Measurements from ENCODE around the gene EMD. TPM values are rescaled to one million over a fixed set of nuclear protein-coding genes. Genes with fewer than 3 reads are reported as not detected.

The EMD gene
- polyA plus RNA-seq, 1 donor (not counting 4 experiments of a cell fraction or from before 2014, with no cell fraction given): 36.9 TPM

DNA sequence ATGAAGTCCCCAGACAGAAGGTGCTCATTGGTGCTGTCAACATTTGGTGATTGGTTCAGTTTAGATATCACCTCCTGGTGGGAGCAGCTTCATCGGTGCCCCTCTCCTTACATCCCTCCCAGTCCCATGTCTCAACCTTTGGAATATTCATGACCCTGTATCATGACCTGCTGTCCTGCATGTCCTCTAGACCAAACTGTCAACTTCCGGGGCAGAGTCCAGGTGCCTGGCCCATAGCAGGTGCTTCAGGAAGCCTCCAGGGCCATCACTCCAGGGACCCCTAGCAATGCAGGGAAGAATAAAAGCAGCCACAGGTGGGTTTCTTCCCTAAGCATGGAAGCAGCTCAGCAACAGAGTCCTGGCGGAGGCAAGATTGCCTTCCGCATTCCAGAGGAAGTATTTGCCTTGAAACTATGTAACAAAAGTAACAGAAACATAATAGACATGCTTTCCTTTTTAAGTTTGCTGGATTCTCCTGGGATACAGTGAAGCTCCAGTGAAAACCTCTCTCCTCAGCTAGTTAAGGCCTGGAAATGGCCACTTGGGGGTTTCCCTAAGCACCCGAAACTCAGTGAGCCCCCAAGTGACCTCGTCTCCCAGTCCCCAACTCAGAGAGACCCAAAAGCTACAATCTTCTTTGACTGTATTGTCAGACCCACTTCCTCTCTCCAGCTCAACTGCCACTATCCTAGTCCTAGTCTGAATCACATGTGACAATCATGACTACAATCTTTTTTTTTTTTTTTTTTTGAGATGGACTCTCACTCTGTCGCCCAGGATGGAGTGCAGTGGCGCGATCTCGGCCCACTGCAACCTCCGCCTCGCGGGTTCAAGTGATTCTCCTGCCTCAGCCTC, 48.0 kb downstream of the EMD start:
- H3K27me3 ChIP-seq (ENCODE audit: control insufficient read depth, extremely low read depth, insufficient read depth, low read length): no peaks in the 10 kb centered on the region
- no peak for TF ChIP-seq EZH2 (IDR thresholded peaks at IDR 0.05; ENCODE audit: low read length)
- H3K9me1 ChIP-seq (ENCODE audit: control insufficient read depth, extremely low read depth, insufficient read depth, low read length): no peaks in the 10 kb centered on the region
- H3K4me3 ChIP-seq (ENCODE audit: control insufficient read depth in 2 of 3, extremely low read depth in 1 of 3, insufficient read depth in 2 of 3, low read depth in 1 of 3, low read length in 3 of 3): no peak overlapping the region
- H2AFZ ChIP-seq (ENCODE audit: control insufficient read depth, low read length): no peak overlapping the region
- no peak overlapping the region for H3K9ac ChIP-seq (ENCODE audit: control insufficient read depth, extremely low read depth, insufficient read depth, low read length)
- no peak overlapping the region for H3K27ac ChIP-seq (ENCODE audit: control insufficient read depth, insufficient read depth, low read length)
- dilution Hi-C loops (cut with MboI; ENCODE audit: extremely low pct_ligation_motif_present, low sequenced_read_pairs): no loop called here
- H4K20me1 ChIP-seq (ENCODE audit: control insufficient read depth, extremely low read depth, insufficient read depth, low read length): no peaks in the 10 kb centered on the region
- DNase-seq (ENCODE audit: low read depth, low spot score) (no peak), FAIRE-seq (no peak)
- H3K36me3 ChIP-seq (ENCODE audit: control insufficient read depth in 2 of 2, extremely low read depth in 1 of 2, insufficient read depth in 2 of 2, low read length in 2 of 2): peaks cover 2 to 4% of the 10 kb centered on the region in 2 experiments
- no peaks in the 10 kb centered on the region for H3K9me3 ChIP-seq (ENCODE audit: control insufficient read depth, low read depth, low read length)
- no peak overlapping the region for H3K4me2 ChIP-seq (ENCODE audit: control insufficient read depth, extremely low read depth, insufficient read depth, low read depth, low read length)
- H3K4me1 ChIP-seq (ENCODE audit: control insufficient read depth, extremely low read depth, insufficient read depth, low read length): peaks cover 6% of the 10 kb centered on the region
- H3K79me2 ChIP-seq (ENCODE audit: control insufficient read depth, insufficient read depth, low read length): peaks cover 14% of the 10 kb centered on the region

- Histone ChIP-seq H3K27me3 (ENCODE audit: control insufficient read depth, extremely low read depth, insufficient read depth, low read length) (no peaks in the 10 kb centered on the region), H3K36me3 (ENCODE audit: control insufficient read depth in 2 of 2, extremely low read depth in 1 of 2, insufficient read depth in 2 of 2, low read length in 2 of 2) (peaks cover 4 to 5% of the 10 kb centered on the region in 2 experiments), H2AFZ (ENCODE audit: control insufficient read depth, low read length) (peak within 1 kb of the TSS; percentile 43), H3K9me3 (ENCODE audit: control insufficient read depth, low read depth, low read length) (no peaks in the 10 kb centered on the region), H3K79me2 (ENCODE audit: control insufficient read depth, insufficient read depth, low read length) (peaks cover 14% of the 10 kb centered on the region), H3K4me3 (ENCODE audit: control insufficient read depth in 2 of 3, extremely low read depth in 1 of 3, insufficient read depth in 2 of 3, low read depth in 1 of 3, low read length in 3 of 3) (peak within 1 kb of the TSS; percentile 63 to 68 (median 68)), H3K9ac (ENCODE audit: control insufficient read depth, extremely low read depth, insufficient read depth, low read length) (peak within 1 kb of the TSS; percentile 65), H4K20me1 (ENCODE audit: control insufficient read depth, extremely low read depth, insufficient read depth, low read length) (no peaks in the 10 kb centered on the region), H3K27ac (ENCODE audit: control insufficient read depth, insufficient read depth, low read length) (no peak within 1 kb of the TSS), H3K4me1 (ENCODE audit: control insufficient read depth, extremely low read depth, insufficient read depth, low read length) (peaks cover 6% of the 10 kb centered on the region), H3K9me1 (ENCODE audit: control insufficient read depth, extremely low read depth, insufficient read depth, low read length) (no peaks in the 10 kb centered on the region), H3K4me2 (ENCODE audit: control insufficient read depth, extremely low read depth, insufficient read depth, low read depth, low read length) (peak within 1 kb of the TSS; percentile 81)
- dilution Hi-C loops (cut with MboI; ENCODE audit: extremely low pct_ligation_motif_present, low sequenced_read_pairs): no loop called here
- DNase-seq (ENCODE audit: low read depth, low spot score) (no peak), FAIRE-seq (no peak)
- no peak for TF ChIP-seq EZH2 (IDR thresholded peaks at IDR 0.05; ENCODE audit: low read length)
- TF ChIP-seq, protein P1, sequence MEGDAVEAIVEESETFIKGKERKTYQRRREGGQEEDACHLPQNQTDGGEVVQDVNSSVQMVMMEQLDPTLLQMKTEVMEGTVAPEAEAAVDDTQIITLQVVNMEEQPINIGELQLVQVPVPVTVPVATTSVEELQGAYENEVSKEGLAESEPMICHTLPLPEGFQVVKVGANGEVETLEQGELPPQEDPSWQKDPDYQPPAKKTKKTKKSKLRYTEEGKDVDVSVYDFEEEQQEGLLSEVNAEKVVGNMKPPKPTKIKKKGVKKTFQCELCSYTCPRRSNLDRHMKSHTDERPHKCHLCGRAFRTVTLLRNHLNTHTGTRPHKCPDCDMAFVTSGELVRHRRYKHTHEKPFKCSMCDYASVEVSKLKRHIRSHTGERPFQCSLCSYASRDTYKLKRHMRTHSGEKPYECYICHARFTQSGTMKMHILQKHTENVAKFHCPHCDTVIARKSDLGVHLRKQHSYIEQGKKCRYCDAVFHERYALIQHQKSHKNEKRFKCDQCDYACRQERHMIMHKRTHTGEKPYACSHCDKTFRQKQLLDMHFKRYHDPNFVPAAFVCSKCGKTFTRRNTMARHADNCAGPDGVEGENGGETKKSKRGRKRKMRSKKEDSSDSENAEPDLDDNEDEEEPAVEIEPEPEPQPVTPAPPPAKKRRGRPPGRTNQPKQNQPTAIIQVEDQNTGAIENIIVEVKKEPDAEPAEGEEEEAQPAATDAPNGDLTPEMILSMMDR (optimal IDR thresholded peaks at IDR 0.05 in 1 of 3, IDR thresholded peaks at IDR 0.05 in 1 of 3, conservative IDR thresholded peaks at IDR 0.05 in 1 of 3; ENCODE audit: extremely low read depth in 1 of 3, insufficient read depth in 2 of 3, low read length in 3 of 3): no peak
These were observed 49.4 kb downstream of the EMD start, which contains the start of gene ATP6AP1 for GRCh38 chrX:154428176-154429171. Gene ATP6AP1 (plus strand): TSS chrX:154428677. CDS start chrX:154428693, 16 bp downstream.

All from keratinocyte (primary cell).